Loucy (cell line): Measurements from ENCODE around the gene SOBP.

ENCODE experiments used
- EZH2phosphoT487 ChIP-seq: fragments of 200-600 bp; IDR thresholded peaks from 2 replicates; pipeline ENCODE4 v1.6.1; 2018; ENCODE audit warnings: antibody characterized with exemption, mild to moderate bottlenecking, moderate library complexity, borderline replicate concordance
- TF ChIP-seq, protein P1 (sequence below): fragments of 200-600 bp; sonication (generic); conservative IDR thresholded peaks from 2 replicates; pipeline ENCODE4 v1.5.1; 2014; ENCODE audit warnings: mild to moderate bottlenecking, antibody characterized with exemption, low read length

DNA sequence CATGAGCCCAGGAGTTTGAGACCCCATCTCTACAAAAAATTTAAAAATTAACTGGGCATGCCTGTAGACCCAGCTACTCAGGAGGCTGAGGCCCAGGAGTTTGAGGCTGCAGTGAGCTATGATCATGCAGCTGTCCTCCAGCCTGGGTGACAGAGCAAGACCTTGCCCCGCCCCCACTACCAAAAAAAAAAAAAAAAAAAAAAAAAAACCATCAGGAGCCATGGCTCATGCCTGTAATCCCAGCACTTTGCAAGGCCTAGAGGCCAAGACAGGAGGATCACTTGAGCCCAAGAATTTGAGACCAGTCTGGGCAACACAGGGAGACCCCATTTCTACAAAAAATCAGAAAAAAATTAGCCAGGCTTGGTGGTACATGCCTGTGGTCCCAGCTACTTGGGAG lies 159.1 kb downstream of the SOBP start:
- TF ChIP-seq, protein P1, sequence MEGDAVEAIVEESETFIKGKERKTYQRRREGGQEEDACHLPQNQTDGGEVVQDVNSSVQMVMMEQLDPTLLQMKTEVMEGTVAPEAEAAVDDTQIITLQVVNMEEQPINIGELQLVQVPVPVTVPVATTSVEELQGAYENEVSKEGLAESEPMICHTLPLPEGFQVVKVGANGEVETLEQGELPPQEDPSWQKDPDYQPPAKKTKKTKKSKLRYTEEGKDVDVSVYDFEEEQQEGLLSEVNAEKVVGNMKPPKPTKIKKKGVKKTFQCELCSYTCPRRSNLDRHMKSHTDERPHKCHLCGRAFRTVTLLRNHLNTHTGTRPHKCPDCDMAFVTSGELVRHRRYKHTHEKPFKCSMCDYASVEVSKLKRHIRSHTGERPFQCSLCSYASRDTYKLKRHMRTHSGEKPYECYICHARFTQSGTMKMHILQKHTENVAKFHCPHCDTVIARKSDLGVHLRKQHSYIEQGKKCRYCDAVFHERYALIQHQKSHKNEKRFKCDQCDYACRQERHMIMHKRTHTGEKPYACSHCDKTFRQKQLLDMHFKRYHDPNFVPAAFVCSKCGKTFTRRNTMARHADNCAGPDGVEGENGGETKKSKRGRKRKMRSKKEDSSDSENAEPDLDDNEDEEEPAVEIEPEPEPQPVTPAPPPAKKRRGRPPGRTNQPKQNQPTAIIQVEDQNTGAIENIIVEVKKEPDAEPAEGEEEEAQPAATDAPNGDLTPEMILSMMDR, result no peak
- TF ChIP-seq EZH2phosphoT487, result no peak
